MCF 10A (cell line): ENCODE data around the gene MCM10. TPM values are rescaled to one million over a fixed set of nuclear protein-coding genes. Genes with fewer than 3 reads are reported as not detected.

Source experiments
- BruUV-seq: library from RNA; stranded (reverse); fragments of 400-500 nt; replicated peaks from 2 replicates; lab custom pipeline; 2021; lab: Mats Ljungman, UMichigan
- CTCF ChIA-PET: fragments of 300-600 bp; sonication (Branson Sonifier 250); formaldehyde crosslinking; extraction: SDS; loops from one replicate; lab custom pipeline; 2021; ENCODE audit warnings: antibody characterized with exemption, inconsistent platforms; lab: Yijun Ruan, JAX
- POLR2A ChIA-PET: fragments of 300-600, 350-650 bp; sonication (Branson Sonifier 250); formaldehyde crosslinking; extraction: SDS; loops from one replicate; lab custom pipeline; 2020; ENCODE audit warnings: antibody characterized with exemption, inconsistent platforms; lab: Yijun Ruan, JAX
- DNase-seq: peaks from one replicate; pipeline ENCODE4 v3.0.0-alpha.2; 2018; ENCODE audit not compliant: unreplicated experiment
- H3K27ac Mint-ChIP-seq: one replicate; pipeline ENCODE4 v1.8.0; 2022; ENCODE audit warnings: mild to moderate bottlenecking, low read depth, mixed read lengths; ENCODE audit not compliant: unreplicated experiment
- H3K27me3 Mint-ChIP-seq: one replicate; pipeline ENCODE4 v1.8.0; 2022; ENCODE audit warnings: mixed read lengths; ENCODE audit not compliant: insufficient read depth, unreplicated experiment
- H3K36me3 Mint-ChIP-seq: one replicate; pipeline ENCODE4 v1.8.0; 2022; ENCODE audit warnings: mild to moderate bottlenecking, moderate library complexity, mixed read lengths; ENCODE audit not compliant: insufficient read depth, unreplicated experiment
- H3K4me1 Mint-ChIP-seq: one replicate; pipeline ENCODE4 v1.8.0; 2022; ENCODE audit warnings: mixed read lengths; ENCODE audit not compliant: insufficient read depth, unreplicated experiment
- H3K4me3 Mint-ChIP-seq: one replicate; pipeline ENCODE4 v1.8.0; 2022; ENCODE audit warnings: mild to moderate bottlenecking, moderate library complexity, mixed read lengths; ENCODE audit not compliant: unreplicated experiment
- H3K9me3 Mint-ChIP-seq: one replicate; pipeline ENCODE4 v1.8.0; 2022; ENCODE audit warnings: mixed read lengths; ENCODE audit not compliant: unreplicated experiment
- CTCF ChIP-seq: fragments of 200-600 bp; IDR thresholded peaks from one replicate; pipeline ENCODE4 v1.8.0; 2022; ENCODE audit warnings: antibody characterized with exemption, mild to moderate bottlenecking; ENCODE audit not compliant: unreplicated experiment
- intact Hi-C: fragments of 100-400 bp; cut with micrococcal nuclease; formaldehyde crosslinking; loops from 2 replicates; pipeline ENCODE4 v1.14.1; 2022
- total RNA-seq: library from RNA; stranded (reverse); gene quantifications from 2 replicates; pipeline ENCODE4 v1.2.3, GENCODE V29; 2022

The MCM10 gene
- total RNA-seq, 1 experiment from 2014 or later: 6.0 TPM

GRCh38 chr10:13223241-13223640, 61.9 kb downstream of the MCM10 start:
- Mint-ChIP-seq H3K9me3 (no peaks in the 10 kb centered on the region), H3K27ac (no peak overlapping the region), H3K4me1 (no peaks in the 10 kb centered on the region), H3K4me3 (no peak overlapping the region), H3K36me3 (no peaks in the 10 kb centered on the region), H3K27me3 (no peaks in the 10 kb centered on the region)
- CTCF ChIA-PET: no interaction called here
- POLR2A ChIA-PET: no interaction called here
- no peak for DNase-seq
- BruUV-seq: no TSS peak
- intact Hi-C loops: loop anchor here (5.0 kb wide), 1 partner anchor 79 kb away; the partner anchor contains the start of gene PHYH
- TF ChIP-seq CTCF: no peak

GRCh38 chr10:13224210-13224995, 63.0 kb downstream of the MCM10 start:
- H3K4me3 Mint-ChIP-seq: no peak overlapping the region

GRCh38 chr10:13225601-13226000, 64.2 kb downstream of the MCM10 start:
- TF ChIP-seq CTCF: no peak
- H3K27ac Mint-ChIP-seq: no peak overlapping the region
- no TSS peak for BruUV-seq
- no peaks in the 10 kb centered on the region for H3K27me3 Mint-ChIP-seq
- CTCF ChIA-PET: interaction anchor here (0.6 to 2.2 kb wide), 3 partner anchors 49 to 77 kb away, joined by 4 to 9 read pairs (median 6); partner anchors contain the start of gene MCM10
- no peak overlapping the region for H3K4me3 Mint-ChIP-seq
- H3K9me3 Mint-ChIP-seq: no peaks in the 10 kb centered on the region
- intact Hi-C loops: no loop called here
- no peaks in the 10 kb centered on the region for H3K4me1 Mint-ChIP-seq
- no peaks in the 10 kb centered on the region for H3K36me3 Mint-ChIP-seq
- DNase-seq: no peak
- POLR2A ChIA-PET: no interaction called here

More at GRCh38 chr10:13224210-13224995, 63.0 kb downstream of the MCM10 start:
- Mint-ChIP-seq H3K4me1 (no peaks in the 10 kb centered on the region), H3K9me3 (no peaks in the 10 kb centered on the region), H3K27me3 (no peaks in the 10 kb centered on the region), H3K27ac (no peak overlapping the region), H3K36me3 (no peaks in the 10 kb centered on the region)
- no TSS peak for BruUV-seq
- POLR2A ChIA-PET: no interaction called here
- intact Hi-C loops: loop anchor here (5.0 kb wide), 1 partner anchor 78 kb away; the partner anchor contains the start of gene PHYH
- CTCF ChIA-PET: interaction anchor here (1.8 kb wide), 1 partner anchor 63 kb away, joined by 4 read pairs; the partner anchor contains the start of gene MCM10
- no peak for TF ChIP-seq CTCF
- DNase-seq: no peak

- Mint-ChIP-seq H3K9me3 (no peaks in the 10 kb centered on the region), H3K36me3 (no peaks in the 10 kb centered on the region), H3K4me3 (no peak overlapping the region), H3K27me3 (no peaks in the 10 kb centered on the region), H3K27ac (no peak overlapping the region), H3K4me1 (no peaks in the 10 kb centered on the region)
- intact Hi-C loops: no loop called here
- DNase-seq: no peak
- BruUV-seq: no TSS peak
- no peak for TF ChIP-seq CTCF
- ChIA-PET CTCF (interaction anchor here (0.7 to 2.2 kb wide), 2 partner anchors 76 to 126 kb away, joined by 3 to 9 read pairs; no protein-coding TSS in a partner anchor), POLR2A (no interaction called here)
Measured at GRCh38 chr10:13227031-13227430, 65.7 kb downstream of the MCM10 start.
